ENCODE measurements around the gene MYO6.

MYO6 gene

DNA sequence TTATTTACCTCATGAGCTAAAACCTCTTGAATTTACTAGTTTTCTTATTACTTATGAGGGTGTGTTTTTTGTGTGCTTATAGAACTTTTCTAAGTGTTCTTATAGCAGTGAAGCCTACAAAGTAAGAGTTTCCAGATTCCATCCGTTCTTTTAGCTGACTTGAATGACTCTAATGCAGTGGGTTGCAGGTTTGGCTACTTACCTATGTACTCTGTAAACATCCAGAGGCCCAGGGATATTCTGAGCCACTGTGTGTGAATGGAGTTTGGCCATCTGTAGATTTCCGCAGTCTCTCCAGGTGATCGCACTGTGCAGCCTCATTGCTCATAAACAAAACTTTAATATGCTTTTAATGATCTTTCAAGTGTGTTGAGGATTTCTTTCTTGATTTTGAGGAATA, 157.8 kb downstream of the MYO6 start:
- no peaks in the 10 kb centered on the region for H3K4me1 ChIP-seq (ENCODE audit: insufficient read depth, low read length)

DNA sequence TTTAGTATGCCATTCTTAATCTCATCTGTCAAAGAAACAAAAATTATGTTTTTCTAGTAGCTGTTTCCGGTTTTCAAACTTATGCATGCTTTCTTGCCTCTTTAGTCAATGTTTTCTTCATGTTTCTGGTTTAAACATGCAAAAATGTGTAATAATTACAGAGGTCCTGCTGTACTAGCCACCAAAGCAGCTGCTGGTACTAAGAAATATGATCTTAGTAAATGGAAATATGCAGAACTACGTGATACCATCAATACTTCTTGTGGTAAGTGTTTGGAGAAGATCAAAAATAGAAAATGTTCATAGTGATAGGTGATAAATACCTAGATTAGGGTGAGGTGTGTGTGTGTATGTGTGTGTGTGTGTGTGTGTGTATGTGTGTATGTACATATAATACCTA, 158.4 kb downstream of the MYO6 start:
- Histone ChIP-seq H3K4me2 (ENCODE audit: insufficient read depth, low read length) (no peak overlapping the region), H2AFZ (ENCODE audit: low read depth, low read length) (no peak overlapping the region), H3K27me3 (ENCODE audit: insufficient read depth, low read length, poor library complexity) (no peaks in the 10 kb centered on the region), H3K4me1 (ENCODE audit: insufficient read depth, low read length) (no peaks in the 10 kb centered on the region), H3K27ac (ENCODE audit: low read length) (no peak overlapping the region), H3K9ac (ENCODE audit: low read depth, low read length) (no peak overlapping the region), H3K79me2 (ENCODE audit: insufficient read depth, low read length) (no peaks in the 10 kb centered on the region), H3K36me3 (ENCODE audit: insufficient read depth, low read length) (no peaks in the 10 kb centered on the region), H4K20me1 (ENCODE audit: insufficient read depth, low read length) (no peaks in the 10 kb centered on the region), H3K4me3 (ENCODE audit: low read depth in 1 of 2, low read length in 2 of 2) (no peak overlapping the region), H3K9me3 (ENCODE audit: insufficient read depth, low read length, severe bottlenecking) (no peaks in the 10 kb centered on the region)
- DNase-seq (no peak), ATAC-seq (ENCODE audit: insufficient read depth, low read depth) (no peak)
- TF ChIP-seq EZH2 (IDR thresholded peaks at IDR 0.05; ENCODE audit: borderline replicate concordance, low read depth, low read length, severe bottlenecking): no peak
- TF ChIP-seq, protein P1, sequence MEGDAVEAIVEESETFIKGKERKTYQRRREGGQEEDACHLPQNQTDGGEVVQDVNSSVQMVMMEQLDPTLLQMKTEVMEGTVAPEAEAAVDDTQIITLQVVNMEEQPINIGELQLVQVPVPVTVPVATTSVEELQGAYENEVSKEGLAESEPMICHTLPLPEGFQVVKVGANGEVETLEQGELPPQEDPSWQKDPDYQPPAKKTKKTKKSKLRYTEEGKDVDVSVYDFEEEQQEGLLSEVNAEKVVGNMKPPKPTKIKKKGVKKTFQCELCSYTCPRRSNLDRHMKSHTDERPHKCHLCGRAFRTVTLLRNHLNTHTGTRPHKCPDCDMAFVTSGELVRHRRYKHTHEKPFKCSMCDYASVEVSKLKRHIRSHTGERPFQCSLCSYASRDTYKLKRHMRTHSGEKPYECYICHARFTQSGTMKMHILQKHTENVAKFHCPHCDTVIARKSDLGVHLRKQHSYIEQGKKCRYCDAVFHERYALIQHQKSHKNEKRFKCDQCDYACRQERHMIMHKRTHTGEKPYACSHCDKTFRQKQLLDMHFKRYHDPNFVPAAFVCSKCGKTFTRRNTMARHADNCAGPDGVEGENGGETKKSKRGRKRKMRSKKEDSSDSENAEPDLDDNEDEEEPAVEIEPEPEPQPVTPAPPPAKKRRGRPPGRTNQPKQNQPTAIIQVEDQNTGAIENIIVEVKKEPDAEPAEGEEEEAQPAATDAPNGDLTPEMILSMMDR (IDR thresholded peaks at IDR 0.05; ENCODE audit: borderline replicate concordance, extremely low read depth, low read length, poor library complexity, severe bottlenecking): no peak

More for the DNA sequence above, 157.8 kb downstream of the MYO6 start:
- no peaks in the 10 kb centered on the region for H4K20me1 ChIP-seq (ENCODE audit: insufficient read depth, low read length)
- no peak overlapping the region for H3K9ac ChIP-seq (ENCODE audit: low read depth, low read length)
- no peak overlapping the region for H2AFZ ChIP-seq (ENCODE audit: low read depth, low read length)
- H3K36me3 ChIP-seq (ENCODE audit: insufficient read depth, low read length): no peaks in the 10 kb centered on the region
- no peaks in the 10 kb centered on the region for H3K79me2 ChIP-seq (ENCODE audit: insufficient read depth, low read length)
- H3K27me3 ChIP-seq (ENCODE audit: insufficient read depth, low read length, poor library complexity): no peaks in the 10 kb centered on the region
- no peak overlapping the region for H3K27ac ChIP-seq (ENCODE audit: low read length)
- no peak overlapping the region for H3K4me2 ChIP-seq (ENCODE audit: insufficient read depth, low read length)
- H3K4me3 ChIP-seq (ENCODE audit: low read depth in 1 of 2, low read length in 2 of 2): no peak overlapping the region
- H3K9me3 ChIP-seq (ENCODE audit: insufficient read depth, low read length, severe bottlenecking): no peaks in the 10 kb centered on the region
- TF ChIP-seq, protein P1 (IDR thresholded peaks at IDR 0.05; ENCODE audit: borderline replicate concordance, extremely low read depth, low read length, poor library complexity, severe bottlenecking): no peak
- TF ChIP-seq EZH2 (IDR thresholded peaks at IDR 0.05; ENCODE audit: borderline replicate concordance, low read depth, low read length, severe bottlenecking): no peak
- ATAC-seq (ENCODE audit: insufficient read depth, low read depth): no peak
- no peak for DNase-seq

DNA sequence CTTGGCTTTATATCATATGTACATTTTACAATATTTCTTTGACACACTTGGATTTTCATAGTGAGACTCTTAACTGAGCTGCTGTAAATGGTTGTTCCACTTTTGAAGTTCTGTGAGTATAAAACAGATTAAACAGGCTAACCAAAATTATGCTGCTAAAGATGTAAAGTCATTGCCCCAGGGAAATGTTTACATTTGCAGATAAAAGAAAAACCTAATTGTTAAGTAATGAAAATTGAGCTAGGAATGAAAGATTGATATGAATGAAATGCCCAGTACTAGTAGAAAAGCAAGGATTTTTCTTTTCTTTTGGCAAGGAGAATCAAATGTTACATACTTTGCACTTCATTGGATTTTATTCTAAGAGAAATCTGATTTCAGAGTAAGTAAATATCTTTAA, 164.0 kb downstream of the MYO6 start:
- H3K79me2 ChIP-seq (ENCODE audit: insufficient read depth, low read length): no peaks in the 10 kb centered on the region
- no peak overlapping the region for H3K4me3 ChIP-seq (ENCODE audit: low read depth in 1 of 2, low read length in 2 of 2)
- no peak overlapping the region for H2AFZ ChIP-seq (ENCODE audit: low read depth, low read length)
- ATAC-seq (ENCODE audit: insufficient read depth, low read depth) (no peak), DNase-seq (no peak)
- H3K4me2 ChIP-seq (ENCODE audit: insufficient read depth, low read length): no peak overlapping the region
- H3K27me3 ChIP-seq (ENCODE audit: insufficient read depth, low read length, poor library complexity): no peaks in the 10 kb centered on the region
- no peaks in the 10 kb centered on the region for H3K9me3 ChIP-seq (ENCODE audit: insufficient read depth, low read length, severe bottlenecking)
- H3K9ac ChIP-seq (ENCODE audit: low read depth, low read length): no peak overlapping the region
- H3K4me1 ChIP-seq (ENCODE audit: insufficient read depth, low read length): no peaks in the 10 kb centered on the region
- H3K27ac ChIP-seq (ENCODE audit: low read length): no peak overlapping the region
- no peaks in the 10 kb centered on the region for H4K20me1 ChIP-seq (ENCODE audit: insufficient read depth, low read length)
- H3K36me3 ChIP-seq (ENCODE audit: insufficient read depth, low read length): no peaks in the 10 kb centered on the region
- no peak for TF ChIP-seq EZH2 (IDR thresholded peaks at IDR 0.05; ENCODE audit: borderline replicate concordance, low read depth, low read length, severe bottlenecking)
- TF ChIP-seq, protein P1 (IDR thresholded peaks at IDR 0.05; ENCODE audit: borderline replicate concordance, extremely low read depth, low read length, poor library complexity, severe bottlenecking): no peak

DNA sequence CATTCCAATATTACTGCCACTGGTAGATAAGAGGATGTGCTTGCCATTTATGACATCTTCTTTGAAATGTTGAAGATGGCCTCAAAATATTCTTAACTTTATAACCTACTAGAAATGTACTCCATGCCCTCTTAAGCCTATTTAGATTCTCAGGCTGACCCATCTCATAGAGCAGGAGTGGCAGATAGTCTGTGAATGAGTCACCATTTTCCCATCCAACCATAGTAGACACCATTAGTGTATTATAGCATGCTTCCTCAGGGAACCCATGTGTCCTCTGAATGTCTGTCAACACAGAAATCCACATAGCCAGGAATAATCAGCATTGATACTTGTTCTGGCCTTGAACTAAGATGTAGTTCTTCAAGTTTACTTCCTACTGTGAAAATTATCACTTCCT, 173.2 kb downstream of the MYO6 start:
- no peak for DNase-seq
- ATAC-seq (ENCODE audit: insufficient read depth, low read depth): no peak
- Histone ChIP-seq H3K4me1 (ENCODE audit: insufficient read depth, low read length) (no peaks in the 10 kb centered on the region), H3K4me3 (ENCODE audit: low read depth in 1 of 2, low read length in 2 of 2) (no peak overlapping the region), H3K27ac (ENCODE audit: low read length) (no peak overlapping the region), H4K20me1 (ENCODE audit: insufficient read depth, low read length) (no peaks in the 10 kb centered on the region), H3K27me3 (ENCODE audit: insufficient read depth, low read length, poor library complexity) (no peaks in the 10 kb centered on the region), H3K9me3 (ENCODE audit: insufficient read depth, low read length, severe bottlenecking) (no peaks in the 10 kb centered on the region), H3K9ac (ENCODE audit: low read depth, low read length) (no peak overlapping the region), H3K4me2 (ENCODE audit: insufficient read depth, low read length) (no peak overlapping the region), H3K36me3 (ENCODE audit: insufficient read depth, low read length) (no peaks in the 10 kb centered on the region), H3K79me2 (ENCODE audit: insufficient read depth, low read length) (no peaks in the 10 kb centered on the region), H2AFZ (ENCODE audit: low read depth, low read length) (no peak overlapping the region)
- no peak for TF ChIP-seq EZH2 (IDR thresholded peaks at IDR 0.05; ENCODE audit: borderline replicate concordance, low read depth, low read length, severe bottlenecking)
- TF ChIP-seq, protein P1 (IDR thresholded peaks at IDR 0.05; ENCODE audit: borderline replicate concordance, extremely low read depth, low read length, poor library complexity, severe bottlenecking): no peak
